ENCODE measurements around the gene WWP2. TPM values are rescaled to one million over a fixed set of nuclear protein-coding genes. Genes with fewer than 3 reads are reported as not detected.

WWP2 gene
- polyA plus RNA-seq, 1 donor (not counting 4 experiments of a cell fraction or from before 2014, with no cell fraction given): 6.9 TPM

DNA sequence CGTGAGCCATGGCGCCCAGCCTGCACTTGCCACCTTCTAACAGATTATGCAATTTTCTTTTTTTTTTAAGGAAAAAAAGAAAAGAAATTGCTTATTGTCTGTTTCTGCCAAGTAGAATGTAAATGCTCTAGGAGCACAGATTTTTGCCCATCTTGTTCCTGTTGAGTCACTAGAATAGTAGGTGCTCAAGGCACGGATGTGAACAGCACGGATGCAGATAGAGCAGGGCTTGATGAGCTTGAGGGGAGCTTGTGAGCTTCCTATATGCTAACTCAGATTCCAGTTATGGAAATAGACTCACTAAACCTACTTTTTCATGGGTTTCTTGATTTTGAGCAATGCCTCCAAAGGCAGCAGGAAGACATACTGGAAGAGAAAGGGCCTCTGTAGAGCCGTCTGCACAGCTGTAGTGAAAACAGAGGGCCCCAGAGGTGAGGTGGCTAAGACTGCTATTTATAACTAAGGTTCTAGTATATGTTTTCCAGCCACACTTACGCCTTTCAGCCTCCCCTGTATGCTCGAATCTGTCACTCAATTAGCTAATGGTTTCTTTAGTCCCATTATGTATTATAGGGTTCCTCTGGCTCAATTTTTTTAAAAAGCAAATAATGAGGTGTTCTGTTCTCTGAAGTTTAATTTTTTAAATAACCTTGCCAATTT, 72.8 kb downstream of the WWP2 start:
- Histone ChIP-seq H3K27me3 (ENCODE audit: control insufficient read depth, extremely low read depth, insufficient read depth, low read length) (no peaks in the 10 kb centered on the region), H3K4me1 (ENCODE audit: control insufficient read depth, extremely low read depth, insufficient read depth, low read length) (peaks cover 2% of the 10 kb centered on the region), H3K4me3 (ENCODE audit: control insufficient read depth in 2 of 3, extremely low read depth in 1 of 3, insufficient read depth in 2 of 3, low read depth in 1 of 3, low read length in 3 of 3) (no peak overlapping the region), H3K79me2 (ENCODE audit: control insufficient read depth, insufficient read depth, low read length) (no peaks in the 10 kb centered on the region), H3K9ac (ENCODE audit: control insufficient read depth, extremely low read depth, insufficient read depth, low read length) (no peak overlapping the region), H2AFZ (ENCODE audit: control insufficient read depth, low read length) (no peak overlapping the region), H3K27ac (ENCODE audit: control insufficient read depth, insufficient read depth, low read length) (no peak overlapping the region), H3K4me2 (ENCODE audit: control insufficient read depth, extremely low read depth, insufficient read depth, low read depth, low read length) (no peak overlapping the region), H3K36me3 (ENCODE audit: control insufficient read depth in 2 of 2, extremely low read depth in 1 of 2, insufficient read depth in 2 of 2, low read length in 2 of 2) (peaks cover 0 to 1% of the 10 kb centered on the region in 2 experiments), H3K9me3 (ENCODE audit: control insufficient read depth, low read depth, low read length) (no peaks in the 10 kb centered on the region), H3K9me1 (ENCODE audit: control insufficient read depth, extremely low read depth, insufficient read depth, low read length) (no peaks in the 10 kb centered on the region), H4K20me1 (ENCODE audit: control insufficient read depth, extremely low read depth, insufficient read depth, low read length) (no peaks in the 10 kb centered on the region)
- no peak for FAIRE-seq
- TF ChIP-seq, protein P1, sequence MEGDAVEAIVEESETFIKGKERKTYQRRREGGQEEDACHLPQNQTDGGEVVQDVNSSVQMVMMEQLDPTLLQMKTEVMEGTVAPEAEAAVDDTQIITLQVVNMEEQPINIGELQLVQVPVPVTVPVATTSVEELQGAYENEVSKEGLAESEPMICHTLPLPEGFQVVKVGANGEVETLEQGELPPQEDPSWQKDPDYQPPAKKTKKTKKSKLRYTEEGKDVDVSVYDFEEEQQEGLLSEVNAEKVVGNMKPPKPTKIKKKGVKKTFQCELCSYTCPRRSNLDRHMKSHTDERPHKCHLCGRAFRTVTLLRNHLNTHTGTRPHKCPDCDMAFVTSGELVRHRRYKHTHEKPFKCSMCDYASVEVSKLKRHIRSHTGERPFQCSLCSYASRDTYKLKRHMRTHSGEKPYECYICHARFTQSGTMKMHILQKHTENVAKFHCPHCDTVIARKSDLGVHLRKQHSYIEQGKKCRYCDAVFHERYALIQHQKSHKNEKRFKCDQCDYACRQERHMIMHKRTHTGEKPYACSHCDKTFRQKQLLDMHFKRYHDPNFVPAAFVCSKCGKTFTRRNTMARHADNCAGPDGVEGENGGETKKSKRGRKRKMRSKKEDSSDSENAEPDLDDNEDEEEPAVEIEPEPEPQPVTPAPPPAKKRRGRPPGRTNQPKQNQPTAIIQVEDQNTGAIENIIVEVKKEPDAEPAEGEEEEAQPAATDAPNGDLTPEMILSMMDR (optimal IDR thresholded peaks at IDR 0.05 in 1 of 3, IDR thresholded peaks at IDR 0.05 in 1 of 3, conservative IDR thresholded peaks at IDR 0.05 in 1 of 3; ENCODE audit: extremely low read depth in 1 of 3, insufficient read depth in 2 of 3, low read length in 3 of 3): no peak
- no peak for TF ChIP-seq EZH2 (IDR thresholded peaks at IDR 0.05; ENCODE audit: low read length)
- dilution Hi-C loops (cut with MboI; ENCODE audit: extremely low pct_ligation_motif_present, low sequenced_read_pairs): no loop called here
- DNase-seq (ENCODE audit: low read depth, low spot score): no peak

DNA sequence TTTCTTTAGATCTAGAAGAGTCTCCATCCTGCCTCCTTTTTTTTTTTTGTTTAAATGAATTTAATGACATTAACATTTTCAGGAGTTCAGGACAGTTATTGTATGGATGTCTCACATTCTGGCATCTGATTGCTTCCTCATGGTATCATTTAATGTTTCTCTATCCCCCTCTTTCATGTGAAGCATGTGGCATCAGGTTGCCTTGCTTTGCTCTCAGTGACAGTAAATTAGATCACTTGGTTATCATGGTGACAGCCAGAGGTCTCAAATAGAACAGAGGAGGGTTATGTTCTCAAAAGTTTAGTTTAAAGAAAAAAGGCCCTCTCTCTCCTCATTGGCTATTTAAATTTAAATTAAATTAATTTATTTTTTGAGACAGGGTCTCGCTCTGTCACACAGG, 74.1 kb downstream of the WWP2 start:
- Histone ChIP-seq H3K4me1 (ENCODE audit: control insufficient read depth, extremely low read depth, insufficient read depth, low read length) (peaks cover 2% of the 10 kb centered on the region), H3K36me3 (ENCODE audit: control insufficient read depth in 2 of 2, extremely low read depth in 1 of 2, insufficient read depth in 2 of 2, low read length in 2 of 2) (peaks cover 0 to 1% of the 10 kb centered on the region in 2 experiments), H2AFZ (ENCODE audit: control insufficient read depth, low read length) (no peak overlapping the region), H3K9me3 (ENCODE audit: control insufficient read depth, low read depth, low read length) (no peaks in the 10 kb centered on the region), H3K9me1 (ENCODE audit: control insufficient read depth, extremely low read depth, insufficient read depth, low read length) (no peaks in the 10 kb centered on the region), H3K4me3 (ENCODE audit: control insufficient read depth in 2 of 3, extremely low read depth in 1 of 3, insufficient read depth in 2 of 3, low read depth in 1 of 3, low read length in 3 of 3) (no peak overlapping the region), H3K27me3 (ENCODE audit: control insufficient read depth, extremely low read depth, insufficient read depth, low read length) (no peaks in the 10 kb centered on the region), H3K4me2 (ENCODE audit: control insufficient read depth, extremely low read depth, insufficient read depth, low read depth, low read length) (no peak overlapping the region), H3K27ac (ENCODE audit: control insufficient read depth, insufficient read depth, low read length) (no peak overlapping the region), H4K20me1 (ENCODE audit: control insufficient read depth, extremely low read depth, insufficient read depth, low read length) (no peaks in the 10 kb centered on the region), H3K79me2 (ENCODE audit: control insufficient read depth, insufficient read depth, low read length) (no peaks in the 10 kb centered on the region), H3K9ac (ENCODE audit: control insufficient read depth, extremely low read depth, insufficient read depth, low read length) (no peak overlapping the region)
- dilution Hi-C loops (cut with MboI; ENCODE audit: extremely low pct_ligation_motif_present, low sequenced_read_pairs): no loop called here
- no peak for DNase-seq (ENCODE audit: low read depth, low spot score)
- no peak for FAIRE-seq
- no peak for TF ChIP-seq EZH2 (IDR thresholded peaks at IDR 0.05; ENCODE audit: low read length)
- TF ChIP-seq, protein P1 (optimal IDR thresholded peaks at IDR 0.05 in 1 of 3, IDR thresholded peaks at IDR 0.05 in 1 of 3, conservative IDR thresholded peaks at IDR 0.05 in 1 of 3; ENCODE audit: extremely low read depth in 1 of 3, insufficient read depth in 2 of 3, low read length in 3 of 3): no peak

Measured in keratinocyte (primary cell).